ENCODE results near the gene FOXP1.
A peak's percentile ranks its signal among the peaks of the same experiment; 100 is the strongest.

DNA sequence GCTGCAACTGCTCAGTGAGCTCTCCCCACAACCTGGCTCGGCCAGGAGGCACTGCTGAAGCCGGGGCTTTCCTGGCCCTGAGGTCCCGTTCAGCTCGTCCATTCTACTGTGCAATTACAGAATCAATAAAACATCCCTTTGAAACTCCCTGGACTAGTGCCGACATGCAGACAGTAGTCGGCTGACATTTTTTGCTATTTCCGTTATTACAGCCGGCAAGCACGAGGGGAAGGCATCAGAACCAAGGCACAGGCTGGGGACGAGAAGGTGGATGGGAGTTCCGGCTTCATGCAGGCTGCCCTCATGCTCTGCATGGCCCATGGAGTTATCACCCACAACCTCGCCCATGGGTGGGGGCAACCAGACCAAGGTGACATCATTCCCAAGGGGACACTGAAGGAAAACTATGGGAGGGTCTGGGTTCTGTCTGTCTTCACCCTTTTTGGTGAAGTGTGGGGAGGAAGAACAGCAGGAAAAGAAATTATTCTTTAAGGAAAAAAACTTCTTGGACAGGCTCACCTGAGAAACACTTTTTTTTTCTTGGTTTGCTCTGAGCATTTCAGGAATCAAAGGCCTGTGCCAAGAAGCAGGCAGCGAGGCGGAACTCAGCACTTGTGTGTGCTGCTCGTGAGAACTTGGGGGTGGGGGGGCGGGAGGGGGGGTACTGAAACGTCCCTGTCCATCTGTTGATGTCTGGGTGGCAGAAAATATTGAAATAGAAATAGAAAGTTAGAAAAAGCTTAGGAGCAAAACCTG lies 154.5 kb downstream of the FOXP1 start:
- TF ChIP-seq, protein P1, sequence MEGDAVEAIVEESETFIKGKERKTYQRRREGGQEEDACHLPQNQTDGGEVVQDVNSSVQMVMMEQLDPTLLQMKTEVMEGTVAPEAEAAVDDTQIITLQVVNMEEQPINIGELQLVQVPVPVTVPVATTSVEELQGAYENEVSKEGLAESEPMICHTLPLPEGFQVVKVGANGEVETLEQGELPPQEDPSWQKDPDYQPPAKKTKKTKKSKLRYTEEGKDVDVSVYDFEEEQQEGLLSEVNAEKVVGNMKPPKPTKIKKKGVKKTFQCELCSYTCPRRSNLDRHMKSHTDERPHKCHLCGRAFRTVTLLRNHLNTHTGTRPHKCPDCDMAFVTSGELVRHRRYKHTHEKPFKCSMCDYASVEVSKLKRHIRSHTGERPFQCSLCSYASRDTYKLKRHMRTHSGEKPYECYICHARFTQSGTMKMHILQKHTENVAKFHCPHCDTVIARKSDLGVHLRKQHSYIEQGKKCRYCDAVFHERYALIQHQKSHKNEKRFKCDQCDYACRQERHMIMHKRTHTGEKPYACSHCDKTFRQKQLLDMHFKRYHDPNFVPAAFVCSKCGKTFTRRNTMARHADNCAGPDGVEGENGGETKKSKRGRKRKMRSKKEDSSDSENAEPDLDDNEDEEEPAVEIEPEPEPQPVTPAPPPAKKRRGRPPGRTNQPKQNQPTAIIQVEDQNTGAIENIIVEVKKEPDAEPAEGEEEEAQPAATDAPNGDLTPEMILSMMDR (IDR thresholded peaks at IDR 0.05; ENCODE audit: low read depth, low read length, missing input control) = no peak
- TF ChIP-seq, protein P2, sequence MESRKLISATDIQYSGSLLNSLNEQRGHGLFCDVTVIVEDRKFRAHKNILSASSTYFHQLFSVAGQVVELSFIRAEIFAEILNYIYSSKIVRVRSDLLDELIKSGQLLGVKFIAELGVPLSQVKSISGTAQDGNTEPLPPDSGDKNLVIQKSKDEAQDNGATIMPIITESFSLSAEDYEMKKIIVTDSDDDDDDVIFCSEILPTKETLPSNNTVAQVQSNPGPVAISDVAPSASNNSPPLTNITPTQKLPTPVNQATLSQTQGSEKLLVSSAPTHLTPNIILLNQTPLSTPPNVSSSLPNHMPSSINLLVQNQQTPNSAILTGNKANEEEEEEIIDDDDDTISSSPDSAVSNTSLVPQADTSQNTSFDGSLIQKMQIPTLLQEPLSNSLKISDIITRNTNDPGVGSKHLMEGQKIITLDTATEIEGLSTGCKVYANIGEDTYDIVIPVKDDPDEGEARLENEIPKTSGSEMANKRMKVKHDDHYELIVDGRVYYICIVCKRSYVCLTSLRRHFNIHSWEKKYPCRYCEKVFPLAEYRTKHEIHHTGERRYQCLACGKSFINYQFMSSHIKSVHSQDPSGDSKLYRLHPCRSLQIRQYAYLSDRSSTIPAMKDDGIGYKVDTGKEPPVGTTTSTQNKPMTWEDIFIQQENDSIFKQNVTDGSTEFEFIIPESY (IDR thresholded peaks at IDR 0.05) = no peak
- no peak for TF ChIP-seq SP1 (IDR thresholded peaks at IDR 0.05)
- TF ChIP-seq, protein P3, sequence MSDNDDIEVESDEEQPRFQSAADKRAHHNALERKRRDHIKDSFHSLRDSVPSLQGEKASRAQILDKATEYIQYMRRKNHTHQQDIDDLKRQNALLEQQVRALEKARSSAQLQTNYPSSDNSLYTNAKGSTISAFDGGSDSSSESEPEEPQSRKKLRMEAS (IDR thresholded peaks at IDR 0.05) = peak; percentile 72
- TF ChIP-seq TAF1 (conservative IDR thresholded peaks at IDR 0.05) = no peak
- TF ChIP-seq NR2F2 (IDR thresholded peaks at IDR 0.05) = no peak
- TF ChIP-seq, protein P4, sequence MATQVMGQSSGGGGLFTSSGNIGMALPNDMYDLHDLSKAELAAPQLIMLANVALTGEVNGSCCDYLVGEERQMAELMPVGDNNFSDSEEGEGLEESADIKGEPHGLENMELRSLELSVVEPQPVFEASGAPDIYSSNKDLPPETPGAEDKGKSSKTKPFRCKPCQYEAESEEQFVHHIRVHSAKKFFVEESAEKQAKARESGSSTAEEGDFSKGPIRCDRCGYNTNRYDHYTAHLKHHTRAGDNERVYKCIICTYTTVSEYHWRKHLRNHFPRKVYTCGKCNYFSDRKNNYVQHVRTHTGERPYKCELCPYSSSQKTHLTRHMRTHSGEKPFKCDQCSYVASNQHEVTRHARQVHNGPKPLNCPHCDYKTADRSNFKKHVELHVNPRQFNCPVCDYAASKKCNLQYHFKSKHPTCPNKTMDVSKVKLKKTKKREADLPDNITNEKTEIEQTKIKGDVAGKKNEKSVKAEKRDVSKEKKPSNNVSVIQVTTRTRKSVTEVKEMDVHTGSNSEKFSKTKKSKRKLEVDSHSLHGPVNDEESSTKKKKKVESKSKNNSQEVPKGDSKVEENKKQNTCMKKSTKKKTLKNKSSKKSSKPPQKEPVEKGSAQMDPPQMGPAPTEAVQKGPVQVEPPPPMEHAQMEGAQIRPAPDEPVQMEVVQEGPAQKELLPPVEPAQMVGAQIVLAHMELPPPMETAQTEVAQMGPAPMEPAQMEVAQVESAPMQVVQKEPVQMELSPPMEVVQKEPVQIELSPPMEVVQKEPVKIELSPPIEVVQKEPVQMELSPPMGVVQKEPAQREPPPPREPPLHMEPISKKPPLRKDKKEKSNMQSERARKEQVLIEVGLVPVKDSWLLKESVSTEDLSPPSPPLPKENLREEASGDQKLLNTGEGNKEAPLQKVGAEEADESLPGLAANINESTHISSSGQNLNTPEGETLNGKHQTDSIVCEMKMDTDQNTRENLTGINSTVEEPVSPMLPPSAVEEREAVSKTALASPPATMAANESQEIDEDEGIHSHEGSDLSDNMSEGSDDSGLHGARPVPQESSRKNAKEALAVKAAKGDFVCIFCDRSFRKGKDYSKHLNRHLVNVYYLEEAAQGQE (IDR thresholded peaks at IDR 0.05) = no peak
- peak; percentile 87 for TF ChIP-seq YY1 (IDR thresholded peaks at IDR 0.05)
- TF ChIP-seq EGR1 (IDR thresholded peaks at IDR 0.05; ENCODE audit: low read depth in 2 of 2) = no peak
- TF ChIP-seq RAD21 (IDR thresholded peaks at IDR 0.05) = peak; percentile 42 to 64
